GM18951 (cell line): ENCODE results near the gene PML.
"Not testable (repeated sequence)": the region's sequence is repeated elsewhere in the genome, so short reads cannot be mapped to it uniquely, and the experiment has no call there.

Experiments
- in situ Hi-C: fragments of 300-500 bp; cut with MboI; formaldehyde crosslinking; loops from one replicate; pipeline ENCODE4 v1.12.0; 2022; ENCODE audit warnings: low sequenced_read_pairs, mixed read lengths, inconsistent platforms; ENCODE audit not compliant: unreplicated experiment

The PML gene

DNA sequence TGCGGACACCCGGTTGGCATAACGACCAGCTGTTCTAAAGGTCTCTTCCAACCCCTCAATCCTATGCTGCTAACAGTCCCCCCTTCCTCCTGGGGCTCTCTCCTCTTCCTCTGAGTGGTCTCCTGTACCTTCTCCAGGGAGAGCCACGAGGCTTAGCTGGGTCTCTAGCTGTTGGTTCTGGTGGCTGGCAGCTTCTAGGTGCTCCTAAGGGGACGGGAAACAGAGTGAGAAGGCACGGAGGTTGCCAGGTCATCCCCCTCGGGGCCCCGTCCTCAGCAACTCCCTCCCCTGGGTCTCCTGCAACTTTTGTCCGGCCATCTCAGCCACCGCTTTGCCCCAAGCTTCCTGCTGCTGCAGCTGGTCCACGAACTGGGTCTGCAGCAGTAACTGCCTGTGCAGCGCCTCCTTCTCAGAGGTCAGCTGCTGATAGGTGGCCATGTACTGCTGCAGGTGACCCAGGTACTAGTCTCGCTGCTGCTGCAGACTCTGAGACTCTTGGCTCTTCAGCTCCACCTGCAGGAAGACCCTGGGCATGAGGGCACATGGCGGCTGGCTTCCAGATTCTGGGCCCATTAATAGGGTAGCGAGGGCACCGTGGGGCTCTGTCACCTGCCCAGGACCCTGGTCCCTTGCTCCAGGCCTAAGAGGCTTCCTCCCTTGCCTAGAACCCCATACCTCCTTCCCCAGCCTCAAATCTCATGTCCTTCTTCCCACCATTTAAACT, 78.3 kb downstream of the PML start:
- in situ Hi-C loops: not testable (repeated sequence)

DNA sequence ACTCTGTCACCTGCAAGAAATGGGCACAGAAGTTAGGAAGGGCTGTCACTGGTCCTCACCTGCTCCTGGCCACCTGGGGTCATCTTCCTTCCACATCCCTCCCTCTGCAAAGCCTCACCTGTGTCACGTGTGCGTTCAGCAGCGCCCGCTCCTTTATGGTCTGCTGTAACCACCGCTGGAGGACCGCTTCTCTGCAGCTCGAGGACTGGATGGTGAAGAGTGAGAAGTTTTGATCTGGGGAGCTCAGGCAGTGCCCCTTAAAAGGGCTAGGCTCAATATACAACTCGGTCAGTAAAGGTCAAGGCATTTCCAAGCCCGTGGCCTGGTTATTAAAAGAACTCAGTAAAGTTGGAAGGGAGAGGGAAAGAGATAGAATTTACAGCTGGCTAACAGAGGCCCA, 81.3 kb downstream of the PML start:
- in situ Hi-C loops: not testable (repeated sequence)

DNA sequence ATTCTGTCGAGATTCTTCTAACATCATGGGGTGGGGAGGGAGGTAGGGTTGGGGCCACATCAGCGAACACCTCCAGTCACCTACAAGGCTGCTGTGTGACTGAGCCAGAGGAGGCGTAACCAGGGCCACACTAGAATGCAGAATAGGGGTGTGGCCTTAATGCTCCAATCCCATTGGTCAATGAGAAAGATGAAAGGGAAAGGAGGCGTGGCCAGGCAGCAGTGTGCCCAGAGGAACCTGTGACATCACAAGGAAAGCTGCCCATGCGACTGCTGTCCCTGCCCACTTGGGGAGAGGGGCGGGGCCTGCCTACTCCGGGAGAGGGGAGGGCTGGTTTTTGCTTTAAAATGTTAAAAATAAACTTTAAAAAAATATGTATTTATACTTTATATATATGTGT, 87.9 kb downstream of the PML start, which contains the start of gene GOLGA6A:
TSS of gene GOLGA6A (minus strand) at position 101 of the 400 bp plus-strand sequence. CDS start at position 60, 41 bp downstream.
- in situ Hi-C loops: not testable (repeated sequence)

DNA sequence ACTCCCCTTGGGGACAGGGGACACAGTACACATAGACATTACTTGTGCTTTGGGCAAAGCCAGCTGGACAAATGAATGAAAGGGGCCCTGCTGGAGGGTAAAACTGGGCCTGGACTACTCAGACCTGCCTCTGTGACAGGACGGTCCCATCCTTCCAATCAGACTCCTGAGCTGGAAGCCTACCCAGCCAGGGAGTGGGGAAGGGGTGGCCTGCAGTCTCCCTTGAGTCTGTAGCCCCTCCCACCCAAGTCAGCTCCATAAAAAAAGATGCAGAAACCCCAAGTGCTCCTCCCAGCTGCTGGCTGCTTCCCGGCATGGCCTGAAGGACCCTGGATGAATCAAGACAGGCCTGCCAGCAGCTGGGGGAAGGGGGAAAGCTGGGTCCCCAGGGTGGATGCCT, 100.1 kb downstream of the PML start:
- in situ Hi-C loops: not testable (repeated sequence)

DNA sequence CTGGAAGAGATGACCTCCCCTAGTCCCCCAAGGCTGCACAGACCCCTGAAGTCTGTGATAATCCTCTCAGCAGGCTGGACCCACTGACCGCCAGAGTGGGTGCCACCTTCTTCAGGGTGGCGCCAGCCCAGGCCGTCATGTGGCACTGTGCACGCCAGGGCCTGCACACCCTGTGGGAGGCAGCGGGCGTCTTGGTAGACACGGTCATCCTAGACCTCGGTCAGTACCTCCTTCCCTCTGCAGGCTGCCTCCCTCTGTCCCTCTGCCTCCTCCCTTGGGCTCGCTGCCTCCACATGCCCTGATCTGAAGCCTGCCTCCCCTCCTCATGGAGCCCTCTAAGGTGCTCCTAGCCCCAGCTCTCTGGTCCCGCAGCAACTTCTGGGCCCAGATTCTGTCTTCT, 101.1 kb downstream of the PML start:
- in situ Hi-C loops: not testable (repeated sequence)

DNA sequence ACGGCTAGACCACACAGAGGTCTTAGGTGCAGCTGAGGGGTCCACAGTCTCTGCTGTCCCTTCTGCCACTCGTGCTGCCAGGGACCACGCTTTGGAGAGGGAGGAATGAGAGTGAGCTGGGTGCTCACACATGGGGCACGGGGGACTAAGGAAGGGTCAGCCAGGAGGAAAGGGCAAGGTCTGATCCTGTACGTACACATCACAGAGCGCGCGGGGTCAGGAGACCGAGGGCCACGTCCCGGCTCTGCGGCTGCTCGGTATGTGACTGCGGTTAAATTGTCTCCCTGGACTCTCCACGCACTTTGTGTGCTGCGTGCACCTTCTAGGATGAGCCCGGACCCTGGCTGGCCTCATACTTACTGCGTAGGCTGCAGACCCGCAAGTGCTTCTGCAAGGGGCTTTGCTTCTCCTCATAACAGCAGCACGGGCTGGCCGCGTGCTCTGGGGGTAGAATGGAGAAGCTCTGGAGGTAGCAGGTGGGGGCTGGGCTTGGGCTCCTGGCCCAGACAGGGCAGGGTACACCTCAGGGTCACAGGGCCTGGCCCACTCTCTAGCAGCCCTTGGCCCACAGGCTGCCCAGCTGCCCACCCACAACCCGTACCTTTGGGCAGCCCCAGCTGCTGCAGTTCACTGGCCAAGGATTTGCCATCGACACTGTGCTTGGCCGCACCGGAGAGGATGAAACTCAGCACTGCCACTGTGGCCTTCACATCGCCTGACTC, 102.4 kb downstream of the PML start:
- in situ Hi-C loops: not testable (repeated sequence)
